NT2/D1 (cell line): ENCODE data around the gene LRRC56.

ENCODE experiments used
- SUZ12 ChIP-seq: IDR thresholded peaks from 2 replicates; pipeline ENCODE4 v1.6.1; 2011; ENCODE audit not compliant: insufficient read length, insufficient read depth; ENCODE audit errors: extremely low read depth
- YY1 ChIP-seq: IDR thresholded peaks from 2 replicates; pipeline ENCODE4 v1.6.1; 2011; ENCODE audit not compliant: insufficient read length, insufficient read depth
- ZNF274 ChIP-seq: IDR thresholded peaks from 2 replicates; pipeline ENCODE4 v1.6.1; 2011; ENCODE audit warnings: mild to moderate bottlenecking, low read depth, low read length

- no peak for TF ChIP-seq SUZ12
- no peak for TF ChIP-seq YY1
- TF ChIP-seq ZNF274: no peak
Measured at GRCh38 chr11:534396-535209, 2.7 kb upstream of the LRRC56 start.
